Measurements from ENCODE around the gene TBC1D20. TPM values are rescaled to one million over a fixed set of nuclear protein-coding genes. Genes with fewer than 3 reads are reported as not detected.
A peak's percentile ranks its signal among the peaks of the same experiment; 100 is the strongest.
"Not testable (repeated sequence)": the region's sequence is repeated elsewhere in the genome, so short reads cannot be mapped to it uniquely, and the experiment has no call there.

TBC1D20 gene, protein sequence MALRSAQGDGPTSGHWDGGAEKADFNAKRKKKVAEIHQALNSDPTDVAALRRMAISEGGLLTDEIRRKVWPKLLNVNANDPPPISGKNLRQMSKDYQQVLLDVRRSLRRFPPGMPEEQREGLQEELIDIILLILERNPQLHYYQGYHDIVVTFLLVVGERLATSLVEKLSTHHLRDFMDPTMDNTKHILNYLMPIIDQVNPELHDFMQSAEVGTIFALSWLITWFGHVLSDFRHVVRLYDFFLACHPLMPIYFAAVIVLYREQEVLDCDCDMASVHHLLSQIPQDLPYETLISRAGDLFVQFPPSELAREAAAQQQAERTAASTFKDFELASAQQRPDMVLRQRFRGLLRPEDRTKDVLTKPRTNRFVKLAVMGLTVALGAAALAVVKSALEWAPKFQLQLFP
- 41.1 and 43.4 TPM in 2 replicates for polyA plus RNA-seq (2013)

- peaks cover 11% of the 10 kb centered on the region for H3K79me2 ChIP-seq (ENCODE audit: control insufficient read depth, insufficient read depth, low read length, poor library complexity)
- peak within 1 kb of the TSS; percentile 29 for H2BK12ac ChIP-seq (ENCODE audit: low read length)
- H2AK5ac ChIP-seq (ENCODE audit: low read length): no peak within 1 kb of the TSS
- peak within 1 kb of the TSS; percentile 65 for H4K12ac ChIP-seq (ENCODE audit: low read depth, low read length)
- no peak within 1 kb of the TSS for H3K23ac ChIP-seq (ENCODE audit: low read length)
- peak within 1 kb of the TSS; percentile 28 for H3K4ac ChIP-seq (ENCODE audit: low read depth, low read length)
- H3K9me3 ChIP-seq (ENCODE audit: insufficient read depth, low read depth, low read length): no peaks in the 10 kb centered on the region
- H4K91ac ChIP-seq (ENCODE audit: low read depth, low read length): peak within 1 kb of the TSS; percentile 85
- H3K27me3 ChIP-seq (ENCODE audit: insufficient read depth, low read length): no peaks in the 10 kb centered on the region
- peaks cover 3 to 10% of the 10 kb centered on the region in 2 experiments for H3K4me1 ChIP-seq (ENCODE audit: control insufficient read depth in 1 of 2, insufficient read depth in 2 of 2, low read length in 2 of 2)
- no CpG with 5 or more reads among the region's 80 CpGs for WGBS (ENCODE audit: extremely low coverage, insufficient coverage, insufficient read length)
- H3K4me3 ChIP-seq (ENCODE audit: low read depth, low read length): peak within 1 kb of the TSS; percentile 93
- H3K14ac ChIP-seq (ENCODE audit: low read length): peak within 1 kb of the TSS; percentile 91
- peak within 1 kb of the TSS; percentile 91 for H3K18ac ChIP-seq (ENCODE audit: low read length)
- H4K8ac ChIP-seq (ENCODE audit: low read depth, low read length): peak within 1 kb of the TSS; percentile 87
- H2AFZ ChIP-seq (ENCODE audit: insufficient read depth, low read length, poor library complexity): peak within 1 kb of the TSS; percentile 75
- H3K27ac ChIP-seq (ENCODE audit: low read depth, low read length): peak within 1 kb of the TSS; percentile 89
- H3K4me2 ChIP-seq (ENCODE audit: low read length): peak within 1 kb of the TSS; percentile 86
- H3K79me1 ChIP-seq (ENCODE audit: low read length): peaks cover 10% of the 10 kb centered on the region
- peak within 1 kb of the TSS; percentile 42 for H2BK5ac ChIP-seq (ENCODE audit: low read depth, low read length, poor library complexity)
- peaks cover 0 to 5% of the 10 kb centered on the region in 2 experiments for H3K36me3 ChIP-seq (ENCODE audit: control insufficient read depth in 1 of 2, insufficient read depth in 2 of 2, low read length in 2 of 2)
- H3K9ac ChIP-seq (ENCODE audit: low read length): peak within 1 kb of the TSS; percentile 98
- peak; percentile 76 to 94 for DNase-seq
- H2BK120ac ChIP-seq (ENCODE audit: insufficient read depth, low read length, poor library complexity): peak within 1 kb of the TSS; percentile 61
Measured at GRCh38 chr20:462199-462991, at the start of gene TBC1D20. Gene TBC1D20, minus strand, starts transcription at chr20:462533. Its CDS starts 128 bp downstream, at chr20:462405.

DNA sequence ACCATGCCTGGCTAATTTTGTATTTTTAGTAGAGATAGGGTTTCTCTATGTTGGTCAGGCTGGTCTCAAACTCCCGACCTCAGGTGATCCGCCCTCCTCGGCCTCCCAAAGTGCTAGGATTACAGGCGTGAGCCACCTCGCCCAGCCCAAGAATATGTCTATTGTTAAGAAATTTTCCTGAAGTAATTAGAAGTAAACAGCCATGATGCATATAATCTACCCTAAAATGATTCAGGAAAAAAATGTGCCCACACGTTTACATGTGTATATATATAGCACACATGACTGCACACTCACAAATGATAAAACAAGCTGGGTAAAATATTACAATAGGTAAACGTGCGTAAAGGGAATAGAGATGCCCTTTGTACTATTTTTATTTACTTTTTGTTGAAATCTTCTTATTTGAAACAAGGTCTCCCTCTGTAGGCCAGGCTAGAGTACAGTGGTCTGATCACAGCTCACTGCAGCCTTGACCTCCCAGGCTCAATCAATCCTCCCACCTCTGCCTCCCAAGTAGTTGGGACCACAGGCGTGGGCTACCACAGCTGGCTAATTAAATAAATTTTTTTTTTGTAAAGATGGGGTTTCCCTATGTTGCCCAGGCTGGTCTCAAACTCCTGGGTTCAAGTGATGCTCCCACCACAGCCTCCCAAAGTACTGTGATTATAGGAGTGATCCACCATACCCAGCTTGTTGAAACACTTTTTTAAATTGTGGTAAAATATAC, 48.2 kb upstream of the TBC1D20 start:
- not testable (repeated sequence) for H3K27ac ChIP-seq (ENCODE audit: low read depth, low read length); H3K4me3 ChIP-seq (ENCODE audit: low read depth, low read length); H3K4me2 ChIP-seq (ENCODE audit: low read length); H4K8ac ChIP-seq (ENCODE audit: low read depth, low read length); H4K91ac ChIP-seq (ENCODE audit: low read depth, low read length); H3K9me3 ChIP-seq (ENCODE audit: insufficient read depth, low read depth, low read length); H4K12ac ChIP-seq (ENCODE audit: low read depth, low read length); DNase-seq; H2AK5ac ChIP-seq (ENCODE audit: low read length); H3K4ac ChIP-seq (ENCODE audit: low read depth, low read length); H3K79me2 ChIP-seq (ENCODE audit: control insufficient read depth, insufficient read depth, low read length, poor library complexity); H3K27me3 ChIP-seq (ENCODE audit: insufficient read depth, low read length); H3K4me1 ChIP-seq (ENCODE audit: control insufficient read depth in 1 of 2, insufficient read depth in 2 of 2, low read length in 2 of 2); H2BK5ac ChIP-seq (ENCODE audit: low read depth, low read length, poor library complexity); H2AFZ ChIP-seq (ENCODE audit: insufficient read depth, low read length, poor library complexity); H3K18ac ChIP-seq (ENCODE audit: low read length); H3K9ac ChIP-seq (ENCODE audit: low read length); H3K79me1 ChIP-seq (ENCODE audit: low read length); H3K14ac ChIP-seq (ENCODE audit: low read length); H2BK120ac ChIP-seq (ENCODE audit: insufficient read depth, low read length, poor library complexity); H2BK12ac ChIP-seq (ENCODE audit: low read length); H3K23ac ChIP-seq (ENCODE audit: low read length)
- peaks cover 12 to 16% of the 10 kb centered on the region in 2 experiments for H3K36me3 ChIP-seq (ENCODE audit: control insufficient read depth in 1 of 2, insufficient read depth in 2 of 2, low read length in 2 of 2)
- no CpG with 5 or more reads among the region's 9 CpGs for WGBS (ENCODE audit: extremely low coverage, insufficient coverage, insufficient read length)

DNA sequence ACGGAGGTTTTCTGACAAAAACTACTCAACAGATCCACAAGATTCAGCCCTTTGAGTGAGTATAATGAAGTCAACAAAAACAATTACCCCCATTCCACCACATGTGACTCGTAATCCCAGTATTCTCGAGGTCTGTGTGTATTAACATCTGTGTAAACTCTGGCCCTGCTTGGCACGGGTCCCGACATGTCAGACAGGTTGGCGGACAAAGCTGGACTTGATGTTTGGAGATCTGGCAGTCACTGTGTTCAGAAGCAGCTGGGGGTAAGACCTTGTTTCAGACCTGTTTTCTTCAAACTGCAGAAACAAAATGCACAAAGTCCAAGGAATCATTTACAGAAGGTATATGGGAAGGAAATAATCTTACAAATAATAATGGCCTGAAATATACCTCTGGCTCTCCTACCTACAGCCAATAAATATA, 46.0 kb upstream of the TBC1D20 start:
- H4K8ac ChIP-seq (ENCODE audit: low read depth, low read length); H2AK5ac ChIP-seq (ENCODE audit: low read length); H3K4me3 ChIP-seq (ENCODE audit: low read depth, low read length); H3K27me3 ChIP-seq (ENCODE audit: insufficient read depth, low read length); H2BK12ac ChIP-seq (ENCODE audit: low read length); H3K4me1 ChIP-seq (ENCODE audit: control insufficient read depth in 1 of 2, insufficient read depth in 2 of 2, low read length in 2 of 2); H4K91ac ChIP-seq (ENCODE audit: low read depth, low read length); H3K9me3 ChIP-seq (ENCODE audit: insufficient read depth, low read depth, low read length); H2BK5ac ChIP-seq (ENCODE audit: low read depth, low read length, poor library complexity); H3K18ac ChIP-seq (ENCODE audit: low read length); H4K12ac ChIP-seq (ENCODE audit: low read depth, low read length); H3K79me1 ChIP-seq (ENCODE audit: low read length); H3K14ac ChIP-seq (ENCODE audit: low read length); DNase-seq; H2AFZ ChIP-seq (ENCODE audit: insufficient read depth, low read length, poor library complexity); H3K79me2 ChIP-seq (ENCODE audit: control insufficient read depth, insufficient read depth, low read length, poor library complexity); H3K9ac ChIP-seq (ENCODE audit: low read length); H3K4ac ChIP-seq (ENCODE audit: low read depth, low read length); H3K27ac ChIP-seq (ENCODE audit: low read depth, low read length); H2BK120ac ChIP-seq (ENCODE audit: insufficient read depth, low read length, poor library complexity); H3K23ac ChIP-seq (ENCODE audit: low read length); H3K4me2 ChIP-seq (ENCODE audit: low read length): not testable (repeated sequence)
- H3K36me3 ChIP-seq (ENCODE audit: control insufficient read depth in 1 of 2, insufficient read depth in 2 of 2, low read length in 2 of 2): peaks cover 17 to 19% of the 10 kb centered on the region in 2 experiments
- no CpG with 5 or more reads among the region's 6 CpGs for WGBS (ENCODE audit: extremely low coverage, insufficient coverage, insufficient read length)

- no peak overlapping the region for H3K4me3 ChIP-seq (ENCODE audit: low read depth, low read length)
- DNase-seq: peak; percentile 13 to 68
- no peak overlapping the region for H3K27ac ChIP-seq (ENCODE audit: low read depth, low read length)
- H3K14ac ChIP-seq (ENCODE audit: low read length): no peak overlapping the region
- no CpG with 5 or more reads among the region's 7 CpGs for WGBS (ENCODE audit: extremely low coverage, insufficient coverage, insufficient read length)
- H3K9me3 ChIP-seq (ENCODE audit: insufficient read depth, low read depth, low read length): no peaks in the 10 kb centered on the region
- H3K4me1 ChIP-seq (ENCODE audit: control insufficient read depth in 1 of 2, insufficient read depth in 2 of 2, low read length in 2 of 2): no peaks in the 10 kb centered on the region
- H2BK12ac ChIP-seq (ENCODE audit: low read length): no peak overlapping the region
- no peak overlapping the region for H2AFZ ChIP-seq (ENCODE audit: insufficient read depth, low read length, poor library complexity)
- no peak overlapping the region for H2BK5ac ChIP-seq (ENCODE audit: low read depth, low read length, poor library complexity)
- H3K4me2 ChIP-seq (ENCODE audit: low read length): no peak overlapping the region
- no peak overlapping the region for H3K4ac ChIP-seq (ENCODE audit: low read depth, low read length)
- H4K12ac ChIP-seq (ENCODE audit: low read depth, low read length): no peak overlapping the region
- H2AK5ac ChIP-seq (ENCODE audit: low read length): no peak overlapping the region
- H3K27me3 ChIP-seq (ENCODE audit: insufficient read depth, low read length): no peaks in the 10 kb centered on the region
- no peak overlapping the region for H4K8ac ChIP-seq (ENCODE audit: low read depth, low read length)
- no peak overlapping the region for H3K9ac ChIP-seq (ENCODE audit: low read length)
- H3K36me3 ChIP-seq (ENCODE audit: control insufficient read depth in 1 of 2, insufficient read depth in 2 of 2, low read length in 2 of 2): peaks cover 20 to 23% of the 10 kb centered on the region in 2 experiments
- no peak overlapping the region for H2BK120ac ChIP-seq (ENCODE audit: insufficient read depth, low read length, poor library complexity)
- no peaks in the 10 kb centered on the region for H3K79me1 ChIP-seq (ENCODE audit: low read length)
- no peak overlapping the region for H3K18ac ChIP-seq (ENCODE audit: low read length)
- H3K23ac ChIP-seq (ENCODE audit: low read length): no peak overlapping the region
- H3K79me2 ChIP-seq (ENCODE audit: control insufficient read depth, insufficient read depth, low read length, poor library complexity): peaks cover 2% of the 10 kb centered on the region
- no peak overlapping the region for H4K91ac ChIP-seq (ENCODE audit: low read depth, low read length)
Measured at GRCh38 chr20:507761-508332, 45.5 kb upstream of the TBC1D20 start.

All from trophoblast cell (in vitro differentiated cells and primary cell).